ENCODE measurements around the gene GALNT5. TPM values are rescaled to one million over a fixed set of nuclear protein-coding genes. Genes with fewer than 3 reads are reported as not detected.

GALNT5 gene
- total and polyA plus RNA-seq, 10 of the 15 experiments (the other 5 are each of a cell fraction or from before 2014, with no cell fraction given): under 0.01 to 0.25 (median 0.03) TPM; not detected in 4

- no peak for DNase-seq (ENCODE audit: low read depth, low spot score)
- Histone ChIP-seq H3K27ac (ENCODE audit: control insufficient read depth, insufficient read depth) (no peak overlapping the region), H3K4me3 (no peak overlapping the region), H3K4me2 (ENCODE audit: control insufficient read depth, insufficient read depth) (no peak overlapping the region), H3K27me3 (replicated peaks in 1 of 2; ENCODE audit: control insufficient read depth in 2 of 2, insufficient read depth in 2 of 2, low read length in 1 of 2) (peaks cover 0 to 3% of the 10 kb centered on the region in 2 experiments; a peak in 2 of 4 replicates), H3K36me3 (ENCODE audit: control insufficient read depth in 2 of 2, insufficient read depth in 2 of 2, low read length in 1 of 2) (no peaks in the 10 kb centered on the region), H2AFZ (ENCODE audit: control insufficient read depth, low read depth, low read length) (no peak overlapping the region), H3K9me3 (replicated peaks; ENCODE audit: control insufficient read depth, insufficient read depth, low read length) (no peaks in the 10 kb centered on the region), H3K9ac (ENCODE audit: control insufficient read depth, insufficient read depth, low read length) (no peak overlapping the region), H3K4me1 (ENCODE audit: control insufficient read depth, insufficient read depth, low read length) (no peaks in the 10 kb centered on the region), H4K20me1 (ENCODE audit: control insufficient read depth, insufficient read depth) (no peaks in the 10 kb centered on the region), H3K79me2 (ENCODE audit: control insufficient read depth, insufficient read depth, low read length) (no peaks in the 10 kb centered on the region)
- in situ Hi-C loops (cut with MboI): loop anchor here (25.0 kb wide), 1 partner anchor 1471 kb away; no protein-coding TSS in a partner anchor
- RAD21 ChIA-PET (ENCODE audit: unreplicated experiment): no interaction called here
- no peak for FAIRE-seq
- ATAC-seq: no peak
- 0% methylated on average over 1 of the region's 1 CpG for WGBS (ENCODE audit: insufficient coverage, insufficient replicate concordance, low lambda C conversion rate, missing lambda C conversion rate)
- SMC1A ChIA-PET (ENCODE audit: uncharacterized antibody, unreplicated experiment): interaction anchor here (1.2 kb wide), 1 partner anchor 8 kb away, joined by 4 read pairs; no protein-coding TSS in a partner anchor
- CTCF ChIA-PET: interaction anchor here (0.8 to 1.3 kb wide), 3 partner anchors 11 to 45 kb away, joined by 3 to 5 read pairs (median 3); no protein-coding TSS in a partner anchor
- BruUV-seq (replicated peaks): no TSS peak
- intact Hi-C loops (cut with micrococcal nuclease; ENCODE audit: unreplicated experiment): no loop called here
- POLR2A ChIA-PET: no interaction called here
- TF ChIP-seq DPF2 (IDR thresholded peaks at IDR 0.05): no peak
- no peak for TF ChIP-seq YBX1 (IDR thresholded peaks at IDR 0.05)
- TF ChIP-seq BMI1 (IDR thresholded peaks at IDR 0.05; ENCODE audit: borderline replicate concordance): no peak
- no peak for TF ChIP-seq SPI1 (IDR thresholded peaks at IDR 0.05; ENCODE audit: borderline replicate concordance, insufficient read depth, low read depth, low read length)
- TF ChIP-seq IRF5 (IDR thresholded peaks at IDR 0.05; ENCODE audit: borderline replicate concordance): no peak
- TF ChIP-seq YY1 (IDR thresholded peaks at IDR 0.05; ENCODE audit: low read depth, low read length): no peak
- TF ChIP-seq JUNB (IDR thresholded peaks at IDR 0.05): no peak
- no peak for TF ChIP-seq CBFB (IDR thresholded peaks at IDR 0.05; ENCODE audit: low read depth)
- TF ChIP-seq ETV6 (conservative IDR thresholded peaks at IDR 0.05 in 1 of 2, IDR thresholded peaks at IDR 0.05 in 1 of 2; ENCODE audit: borderline replicate concordance in 1 of 2, low read depth in 1 of 2): no peak
- TF ChIP-seq ZNF592 (IDR thresholded peaks at IDR 0.05): no peak
- no peak for TF ChIP-seq USF2 (IDR thresholded peaks at IDR 0.05; ENCODE audit: borderline replicate concordance, low read depth, low read length)
- no peak for TF ChIP-seq POLR2AphosphoS5 (IDR thresholded peaks at IDR 0.05; ENCODE audit: low read length)
- no peak for TF ChIP-seq E2F4 (IDR thresholded peaks at IDR 0.05; ENCODE audit: low read depth, low read length)
- TF ChIP-seq BCL3 (IDR thresholded peaks at IDR 0.05; ENCODE audit: borderline replicate concordance, insufficient read depth, low read depth, low read length, poor library complexity, severe bottlenecking): no peak
Measured at GRCh38 chr2:157291018-157291417, 33.5 kb downstream of the GALNT5 start.

Data from GM12878 (cell line).